Upper lobe of left lung (tissue), 4 donors: ENCODE data around the gene RIN1.

Experiments
- CTCF ChIP-seq, 6 experiments: fragments of 450-650 bp in 4 of 6; fragments of 200-600 bp in 2 of 6; sonication (generic) in 2 of 6; IDR thresholded peaks; one replicate each; pipeline ENCODE4 v1.5.1; 2016 to 2019; ENCODE audit warnings: antibody characterized with exemption in 6 of 6
- EP300 ChIP-seq, 4 donors: sonication (generic); formaldehyde crosslinking; IDR thresholded peaks; one replicate each; pipeline ENCODE4 v1.5.1; 2017; ENCODE audit warnings: antibody characterized with exemption in 4 of 4, control low read depth in 2 of 4
- POLR2A ChIP-seq, 4 donors: fragments of 450-650 bp; IDR thresholded peaks; one replicate each; pipeline ENCODE4 v1.5.1; 2016 to 2017; ENCODE audit warnings: antibody characterized with exemption in 4 of 4, mild to moderate bottlenecking in 2 of 4

GRCh38 chr11:66287211-66287888 lies 48.9 kb downstream of the RIN1 start:
- TF ChIP-seq CTCF (IDR thresholded peaks at IDR 0.05) (no peak), POLR2A (IDR thresholded peaks at IDR 0.05) (no peak), EP300 (IDR thresholded peaks at IDR 0.05) (no peak)
